AG09309 (cell line): ENCODE results near the gene MEGF11.

Experiments used
- DNase-seq: peaks from one replicate; pipeline ENCODE4 v3.0.0-alpha.2; 2010; ENCODE audit warnings: low read depth
- H3K4me3 ChIP-seq: 2 replicates; pipeline ENCODE4 v1.5.1; 2011; ENCODE audit warnings: mild to moderate bottlenecking, low read depth, low read length, moderate library complexity; ENCODE audit not compliant: control insufficient read depth
- TF ChIP-seq, protein P1 (sequence below): IDR thresholded peaks from 2 replicates; pipeline ENCODE4 v1.5.1; 2011; ENCODE audit warnings: mild to moderate bottlenecking, low read depth, low read length, inconsistent platforms; ENCODE audit not compliant: insufficient read depth, control insufficient read depth; ENCODE audit errors: missing control alignments

Gene MEGF11

DNA sequence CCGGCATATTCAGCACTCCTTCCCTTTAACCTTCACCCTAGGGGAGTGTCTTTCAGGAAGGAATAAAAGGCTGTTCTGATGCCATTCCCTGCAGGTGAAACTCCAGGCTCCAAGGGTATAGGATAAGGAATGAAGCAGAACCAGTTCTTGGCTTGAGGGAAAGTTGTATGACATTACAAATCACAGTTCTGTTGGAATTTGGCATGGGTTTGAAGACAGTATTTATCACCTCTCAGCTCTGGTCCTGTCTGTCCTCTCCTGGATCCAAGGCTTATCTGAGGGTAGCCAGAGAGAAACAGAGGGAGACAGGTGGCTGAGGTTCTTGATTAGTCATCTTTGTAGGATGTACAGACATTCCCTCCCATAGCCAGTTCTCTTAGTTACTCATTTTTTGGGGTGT lies 347.2 kb downstream of the MEGF11 start:
- DNase-seq = no peak
- H3K4me3 ChIP-seq = no peak overlapping the region
- TF ChIP-seq, protein P1, sequence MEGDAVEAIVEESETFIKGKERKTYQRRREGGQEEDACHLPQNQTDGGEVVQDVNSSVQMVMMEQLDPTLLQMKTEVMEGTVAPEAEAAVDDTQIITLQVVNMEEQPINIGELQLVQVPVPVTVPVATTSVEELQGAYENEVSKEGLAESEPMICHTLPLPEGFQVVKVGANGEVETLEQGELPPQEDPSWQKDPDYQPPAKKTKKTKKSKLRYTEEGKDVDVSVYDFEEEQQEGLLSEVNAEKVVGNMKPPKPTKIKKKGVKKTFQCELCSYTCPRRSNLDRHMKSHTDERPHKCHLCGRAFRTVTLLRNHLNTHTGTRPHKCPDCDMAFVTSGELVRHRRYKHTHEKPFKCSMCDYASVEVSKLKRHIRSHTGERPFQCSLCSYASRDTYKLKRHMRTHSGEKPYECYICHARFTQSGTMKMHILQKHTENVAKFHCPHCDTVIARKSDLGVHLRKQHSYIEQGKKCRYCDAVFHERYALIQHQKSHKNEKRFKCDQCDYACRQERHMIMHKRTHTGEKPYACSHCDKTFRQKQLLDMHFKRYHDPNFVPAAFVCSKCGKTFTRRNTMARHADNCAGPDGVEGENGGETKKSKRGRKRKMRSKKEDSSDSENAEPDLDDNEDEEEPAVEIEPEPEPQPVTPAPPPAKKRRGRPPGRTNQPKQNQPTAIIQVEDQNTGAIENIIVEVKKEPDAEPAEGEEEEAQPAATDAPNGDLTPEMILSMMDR = no peak

- TF ChIP-seq, protein P1 = no peak
- no peak overlapping the region for H3K4me3 ChIP-seq
- no peak for DNase-seq
These were observed 349.2 kb downstream of the MEGF11 start for GRCh38 chr15:65904301-65904700.

GRCh38 chr15:65903296-65904073 lies 350.1 kb downstream of the MEGF11 start:
- no peak overlapping the region for H3K4me3 ChIP-seq
- DNase-seq = no peak
- TF ChIP-seq, protein P1 = no peak

DNA sequence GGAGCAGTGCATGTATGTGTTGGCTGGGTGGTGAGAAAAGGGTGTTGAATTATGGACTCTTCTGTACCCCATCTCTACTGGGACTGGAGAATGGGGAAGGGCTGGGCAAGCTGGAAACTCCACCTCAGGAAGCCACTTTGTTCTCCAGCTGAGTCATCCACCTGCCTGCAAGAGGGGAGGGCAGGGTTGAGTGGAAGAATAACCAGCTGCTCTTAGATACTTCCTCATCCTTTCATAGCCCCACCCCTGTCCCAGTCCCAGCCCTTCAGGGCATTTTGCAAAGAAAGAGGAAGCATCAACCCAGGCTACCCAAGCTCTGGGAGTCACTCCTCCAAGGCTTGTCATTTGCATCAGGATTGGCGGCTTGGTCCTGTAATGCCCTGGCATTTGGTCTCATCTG lies 351.2 kb downstream of the MEGF11 start:
- DNase-seq = no peak
- TF ChIP-seq, protein P1 = no peak

GRCh38 chr15:65901836-65902235 lies 351.7 kb downstream of the MEGF11 start:
- H3K4me3 ChIP-seq = no peak overlapping the region
- no peak for DNase-seq
- TF ChIP-seq, protein P1 = no peak

More for the DNA sequence above, 351.2 kb downstream of the MEGF11 start:
- no peak overlapping the region for H3K4me3 ChIP-seq

- no peak overlapping the region for H3K4me3 ChIP-seq
- TF ChIP-seq, protein P1 = no peak
- DNase-seq = no peak
These were observed 352.2 kb downstream of the MEGF11 start for GRCh38 chr15:65901336-65901735.
